SK-N-SH (cell line): ENCODE data around the gene CCL2.

Experiments
- EP300 ChIP-seq, 2 experiments: IDR thresholded peaks; 2 replicates each; pipeline versions ENCODE4 v1.4.0 to v1.6.1; 2012; ENCODE audit warnings: borderline replicate concordance in 1 of 2, low read depth in 1 of 2, low read length in 1 of 2
- EZH2phosphoT487 ChIP-seq: fragments of 200-600 bp; sonication (generic); IDR thresholded peaks from 2 replicates; pipeline ENCODE4 v1.6.1; 2017; ENCODE audit warnings: low read depth, mixed run types, mild to moderate bottlenecking, antibody characterized with exemption, moderate library complexity, borderline replicate concordance
- FOXM1 ChIP-seq: IDR thresholded peaks from 2 replicates; pipeline ENCODE4 v1.4.0; 2012; ENCODE audit warnings: low read depth, mild to moderate bottlenecking
- JUND ChIP-seq: IDR thresholded peaks from 2 replicates; pipeline ENCODE4 v1.4.0; 2012
- POLR2AphosphoS5 ChIP-seq: IDR thresholded peaks from 2 replicates; pipeline ENCODE4 v1.6.1; 2012; ENCODE audit warnings: low read depth, low read length
- RAD21 ChIP-seq: IDR thresholded peaks from 2 replicates; pipeline ENCODE4 v1.6.1; 2012; ENCODE audit warnings: mild to moderate bottlenecking, low read length
- RCOR1 ChIP-seq: fragments of 150-350 bp; IDR thresholded peaks from 2 replicates; pipeline ENCODE4 v1.6.1; 2017; ENCODE audit warnings: antibody characterized with exemption, low read length
- RFX5 ChIP-seq: IDR thresholded peaks from 2 replicates; pipeline ENCODE4 v1.6.1; 2012; ENCODE audit warnings: mild to moderate bottlenecking, improper control_type of control experiment, low read length
- TAF1 ChIP-seq: IDR thresholded peaks from 2 replicates; pipeline ENCODE4 v1.6.1; 2012; ENCODE audit warnings: low read depth, mild to moderate bottlenecking, low read length, moderate library complexity, borderline replicate concordance
- TF ChIP-seq, protein P1 (sequence below): fragments of 200-600 bp; sonication (generic); IDR thresholded peaks from 2 replicates; pipeline ENCODE4 v1.6.1; 2017; ENCODE audit warnings: antibody characterized with exemption, mild to moderate bottlenecking, moderate library complexity
- TF ChIP-seq, protein P2 (sequence below): IDR thresholded peaks from 2 replicates; pipeline ENCODE4 v1.4.0; 2012; ENCODE audit warnings: low read depth, borderline replicate concordance
- TF ChIP-seq, protein P3 (sequence below): fragments of 150-350 bp; IDR thresholded peaks from 2 replicates; pipeline ENCODE4 v1.6.1; 2017; ENCODE audit warnings: antibody characterized with exemption, low read length, low read depth, borderline replicate concordance
- TF ChIP-seq, protein P4 (sequence below): IDR thresholded peaks from 2 replicates; pipeline ENCODE4 v1.6.1; 2012; ENCODE audit warnings: mild to moderate bottlenecking, low read depth, low read length, moderate library complexity
- TF ChIP-seq, protein P5 (sequence below): IDR thresholded peaks from 2 replicates; pipeline ENCODE4 v1.4.0; 2012; ENCODE audit warnings: low read depth

DNA sequence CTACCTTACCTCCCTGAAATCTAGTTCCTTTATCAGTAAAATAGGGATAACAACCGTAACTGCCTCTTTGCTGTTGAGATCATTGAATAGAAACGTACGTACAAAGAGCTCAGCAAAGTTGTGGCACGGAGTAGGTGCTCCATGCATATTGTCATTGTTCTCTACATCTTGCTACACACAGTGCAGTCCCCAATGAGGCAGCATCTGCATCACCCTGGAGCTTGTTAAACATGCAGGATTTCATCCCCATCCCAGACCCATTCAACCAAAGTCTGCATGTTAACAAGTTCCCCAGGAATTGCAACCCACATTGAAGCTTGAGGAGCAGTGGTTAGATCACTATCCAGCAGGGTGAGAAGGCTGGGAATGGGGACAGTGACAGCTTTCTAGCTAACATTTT is 33.7 kb upstream of the CCL2 start:
- TF ChIP-seq, protein P1, sequence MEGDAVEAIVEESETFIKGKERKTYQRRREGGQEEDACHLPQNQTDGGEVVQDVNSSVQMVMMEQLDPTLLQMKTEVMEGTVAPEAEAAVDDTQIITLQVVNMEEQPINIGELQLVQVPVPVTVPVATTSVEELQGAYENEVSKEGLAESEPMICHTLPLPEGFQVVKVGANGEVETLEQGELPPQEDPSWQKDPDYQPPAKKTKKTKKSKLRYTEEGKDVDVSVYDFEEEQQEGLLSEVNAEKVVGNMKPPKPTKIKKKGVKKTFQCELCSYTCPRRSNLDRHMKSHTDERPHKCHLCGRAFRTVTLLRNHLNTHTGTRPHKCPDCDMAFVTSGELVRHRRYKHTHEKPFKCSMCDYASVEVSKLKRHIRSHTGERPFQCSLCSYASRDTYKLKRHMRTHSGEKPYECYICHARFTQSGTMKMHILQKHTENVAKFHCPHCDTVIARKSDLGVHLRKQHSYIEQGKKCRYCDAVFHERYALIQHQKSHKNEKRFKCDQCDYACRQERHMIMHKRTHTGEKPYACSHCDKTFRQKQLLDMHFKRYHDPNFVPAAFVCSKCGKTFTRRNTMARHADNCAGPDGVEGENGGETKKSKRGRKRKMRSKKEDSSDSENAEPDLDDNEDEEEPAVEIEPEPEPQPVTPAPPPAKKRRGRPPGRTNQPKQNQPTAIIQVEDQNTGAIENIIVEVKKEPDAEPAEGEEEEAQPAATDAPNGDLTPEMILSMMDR, result no peak
- no peak for TF ChIP-seq EP300 (IDR thresholded peaks at IDR 0.05; ENCODE audit: borderline replicate concordance in 1 of 2, low read depth in 1 of 2, low read length in 1 of 2)
- TF ChIP-seq, protein P2, sequence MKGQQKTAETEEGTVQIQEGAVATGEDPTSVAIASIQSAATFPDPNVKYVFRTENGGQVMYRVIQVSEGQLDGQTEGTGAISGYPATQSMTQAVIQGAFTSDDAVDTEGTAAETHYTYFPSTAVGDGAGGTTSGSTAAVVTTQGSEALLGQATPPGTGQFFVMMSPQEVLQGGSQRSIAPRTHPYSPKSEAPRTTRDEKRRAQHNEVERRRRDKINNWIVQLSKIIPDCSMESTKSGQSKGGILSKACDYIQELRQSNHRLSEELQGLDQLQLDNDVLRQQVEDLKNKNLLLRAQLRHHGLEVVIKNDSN, result no peak
- no peak for TF ChIP-seq RCOR1
- no peak for TF ChIP-seq RAD21
- TF ChIP-seq, protein P3, sequence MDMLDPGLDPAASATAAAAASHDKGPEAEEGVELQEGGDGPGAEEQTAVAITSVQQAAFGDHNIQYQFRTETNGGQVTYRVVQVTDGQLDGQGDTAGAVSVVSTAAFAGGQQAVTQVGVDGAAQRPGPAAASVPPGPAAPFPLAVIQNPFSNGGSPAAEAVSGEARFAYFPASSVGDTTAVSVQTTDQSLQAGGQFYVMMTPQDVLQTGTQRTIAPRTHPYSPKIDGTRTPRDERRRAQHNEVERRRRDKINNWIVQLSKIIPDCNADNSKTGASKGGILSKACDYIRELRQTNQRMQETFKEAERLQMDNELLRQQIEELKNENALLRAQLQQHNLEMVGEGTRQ, result no peak
- TF ChIP-seq JUND, result no peak
- no peak for TF ChIP-seq TAF1
- TF ChIP-seq RFX5, result no peak
- TF ChIP-seq POLR2AphosphoS5, result no peak
- TF ChIP-seq, protein P4, sequence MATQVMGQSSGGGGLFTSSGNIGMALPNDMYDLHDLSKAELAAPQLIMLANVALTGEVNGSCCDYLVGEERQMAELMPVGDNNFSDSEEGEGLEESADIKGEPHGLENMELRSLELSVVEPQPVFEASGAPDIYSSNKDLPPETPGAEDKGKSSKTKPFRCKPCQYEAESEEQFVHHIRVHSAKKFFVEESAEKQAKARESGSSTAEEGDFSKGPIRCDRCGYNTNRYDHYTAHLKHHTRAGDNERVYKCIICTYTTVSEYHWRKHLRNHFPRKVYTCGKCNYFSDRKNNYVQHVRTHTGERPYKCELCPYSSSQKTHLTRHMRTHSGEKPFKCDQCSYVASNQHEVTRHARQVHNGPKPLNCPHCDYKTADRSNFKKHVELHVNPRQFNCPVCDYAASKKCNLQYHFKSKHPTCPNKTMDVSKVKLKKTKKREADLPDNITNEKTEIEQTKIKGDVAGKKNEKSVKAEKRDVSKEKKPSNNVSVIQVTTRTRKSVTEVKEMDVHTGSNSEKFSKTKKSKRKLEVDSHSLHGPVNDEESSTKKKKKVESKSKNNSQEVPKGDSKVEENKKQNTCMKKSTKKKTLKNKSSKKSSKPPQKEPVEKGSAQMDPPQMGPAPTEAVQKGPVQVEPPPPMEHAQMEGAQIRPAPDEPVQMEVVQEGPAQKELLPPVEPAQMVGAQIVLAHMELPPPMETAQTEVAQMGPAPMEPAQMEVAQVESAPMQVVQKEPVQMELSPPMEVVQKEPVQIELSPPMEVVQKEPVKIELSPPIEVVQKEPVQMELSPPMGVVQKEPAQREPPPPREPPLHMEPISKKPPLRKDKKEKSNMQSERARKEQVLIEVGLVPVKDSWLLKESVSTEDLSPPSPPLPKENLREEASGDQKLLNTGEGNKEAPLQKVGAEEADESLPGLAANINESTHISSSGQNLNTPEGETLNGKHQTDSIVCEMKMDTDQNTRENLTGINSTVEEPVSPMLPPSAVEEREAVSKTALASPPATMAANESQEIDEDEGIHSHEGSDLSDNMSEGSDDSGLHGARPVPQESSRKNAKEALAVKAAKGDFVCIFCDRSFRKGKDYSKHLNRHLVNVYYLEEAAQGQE, result no peak
- TF ChIP-seq EZH2phosphoT487, result no peak
- TF ChIP-seq FOXM1, result no peak
- TF ChIP-seq, protein P5, sequence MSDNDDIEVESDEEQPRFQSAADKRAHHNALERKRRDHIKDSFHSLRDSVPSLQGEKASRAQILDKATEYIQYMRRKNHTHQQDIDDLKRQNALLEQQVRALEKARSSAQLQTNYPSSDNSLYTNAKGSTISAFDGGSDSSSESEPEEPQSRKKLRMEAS, result no peak
